ENCODE data around the gene PRKCB. TPM values are rescaled to one million over a fixed set of nuclear protein-coding genes. Genes with fewer than 3 reads are reported as not detected.
"Not testable (repeated sequence)": the region's sequence is repeated elsewhere in the genome, so short reads cannot be mapped to it uniquely, and the experiment has no call there.

The PRKCB gene
- total RNA-seq, 1 donor from 2014 or later: not detected

DNA sequence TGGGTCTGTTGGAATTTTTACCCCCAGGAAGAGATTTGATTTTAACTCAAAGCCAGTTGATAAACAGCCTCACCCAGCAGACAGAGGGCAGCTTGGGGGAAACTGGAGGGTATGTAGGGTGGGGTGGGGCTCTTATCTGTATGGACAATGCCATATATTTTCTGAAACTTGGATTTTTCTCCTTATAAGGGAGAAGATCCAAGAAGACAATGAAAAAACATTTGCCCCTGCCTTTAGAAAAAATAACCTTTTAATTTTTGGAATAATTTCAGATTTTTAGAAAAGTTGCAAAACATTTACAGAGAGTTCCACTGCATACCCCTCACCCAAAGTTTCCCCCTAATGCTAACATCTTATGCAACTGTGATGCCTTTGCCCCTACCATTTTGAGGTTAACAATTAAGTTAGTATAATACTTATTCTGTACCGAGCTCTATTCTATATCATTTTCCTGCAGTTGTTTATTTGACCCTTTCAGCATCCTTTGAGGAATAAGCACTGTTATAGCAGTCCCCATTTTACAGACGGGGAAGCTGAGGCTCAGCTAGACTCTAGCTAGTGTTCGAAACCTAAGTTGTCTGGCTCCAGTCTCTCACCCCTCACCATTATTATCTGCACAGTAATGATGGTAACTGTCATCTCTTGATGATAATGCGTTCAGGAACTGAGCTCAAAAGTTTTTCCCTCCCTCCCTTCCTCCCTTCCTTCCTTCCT is 66.4 kb downstream of the PRKCB start:
- DNase-seq (ENCODE audit: low read depth, low spot score): no peak

- no peak for DNase-seq (ENCODE audit: low read depth, low spot score)
These were observed 67.1 kb downstream of the PRKCB start for GRCh38 chr16:23902748-23903414.

- DNase-seq (ENCODE audit: low read depth, low spot score): peak; percentile 49
These were observed 69.2 kb downstream of the PRKCB start for GRCh38 chr16:23905027-23905426.

GRCh38 chr16:23907457-23907902 is 71.7 kb downstream of the PRKCB start:
- no peak for DNase-seq (ENCODE audit: low read depth, low spot score)

- DNase-seq (ENCODE audit: low read depth, low spot score): no peak
These were observed 72.1 kb downstream of the PRKCB start for GRCh38 chr16:23907903-23908302.

DNA sequence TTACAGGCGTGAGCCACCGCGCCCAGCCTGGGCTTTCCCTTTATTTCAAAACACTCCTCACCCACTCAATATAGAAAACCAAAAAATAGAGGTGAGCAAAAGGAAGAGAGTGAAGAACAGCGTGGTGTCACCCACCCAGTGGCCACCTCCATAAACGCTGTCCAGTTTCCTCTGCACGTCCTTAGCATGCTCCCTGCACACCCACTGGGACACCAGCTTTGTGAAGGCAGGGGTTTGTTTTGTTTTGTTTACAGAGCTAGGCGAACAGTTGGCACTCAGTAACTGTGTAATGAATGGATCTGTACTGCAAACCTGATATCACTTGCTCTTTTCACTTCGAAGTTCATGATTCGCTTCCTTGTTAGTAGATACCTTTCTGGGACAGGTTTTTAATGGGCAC is 73.0 kb downstream of the PRKCB start:
- no peak for DNase-seq (ENCODE audit: low read depth, low spot score)

- DNase-seq (ENCODE audit: low read depth, low spot score): no peak
These were observed 74.1 kb downstream of the PRKCB start for GRCh38 chr16:23909792-23910418.

DNA sequence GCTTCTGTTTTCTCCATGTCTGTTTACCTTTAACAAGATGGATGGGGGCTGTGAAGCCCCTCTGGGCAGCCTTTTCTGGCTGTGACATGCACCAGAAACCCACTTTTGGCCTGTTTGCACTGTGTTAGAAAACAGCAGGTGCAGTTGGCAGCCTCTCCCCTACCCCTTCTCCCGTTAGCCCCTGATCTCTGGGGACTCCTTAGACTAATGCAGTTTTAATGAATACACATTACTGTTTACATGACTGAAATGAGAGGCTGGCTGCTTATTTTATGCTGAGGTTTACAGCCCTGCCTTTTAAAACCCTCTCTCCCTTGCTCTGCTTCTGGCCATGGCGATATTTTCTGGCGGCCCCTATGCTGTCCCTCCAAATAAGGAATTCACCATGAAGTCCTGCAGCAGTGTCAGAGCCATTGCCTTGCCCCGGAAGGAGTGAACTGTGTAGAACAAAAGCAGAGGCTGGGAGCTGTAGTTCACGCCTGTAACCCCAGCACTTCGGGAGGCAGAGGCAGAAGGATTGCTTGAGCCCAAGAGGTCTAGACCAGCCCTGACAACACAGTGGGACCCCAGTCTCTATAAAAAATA is 79.3 kb downstream of the PRKCB start:
- DNase-seq (ENCODE audit: low read depth, low spot score): no peak

DNA sequence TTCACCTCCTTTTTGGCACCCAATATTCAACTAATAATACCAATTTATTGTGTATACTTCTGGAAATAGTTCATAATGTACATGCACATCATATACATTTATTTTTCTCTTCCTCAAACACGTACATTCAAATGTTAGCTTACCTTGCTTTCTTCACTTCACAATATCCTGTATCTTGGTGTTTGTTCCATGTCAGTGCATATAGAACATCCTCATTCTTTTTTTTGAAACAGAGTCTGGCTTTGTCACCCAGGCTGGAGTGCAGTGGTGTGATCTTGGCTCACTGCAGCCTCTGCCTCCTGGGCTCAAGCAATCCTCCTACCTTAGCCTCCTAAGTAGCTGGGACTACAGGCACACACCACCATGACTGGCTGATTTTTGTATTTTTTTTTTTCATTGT is 80.8 kb downstream of the PRKCB start:
- DNase-seq (ENCODE audit: low read depth, low spot score): not testable (repeated sequence)

DNA sequence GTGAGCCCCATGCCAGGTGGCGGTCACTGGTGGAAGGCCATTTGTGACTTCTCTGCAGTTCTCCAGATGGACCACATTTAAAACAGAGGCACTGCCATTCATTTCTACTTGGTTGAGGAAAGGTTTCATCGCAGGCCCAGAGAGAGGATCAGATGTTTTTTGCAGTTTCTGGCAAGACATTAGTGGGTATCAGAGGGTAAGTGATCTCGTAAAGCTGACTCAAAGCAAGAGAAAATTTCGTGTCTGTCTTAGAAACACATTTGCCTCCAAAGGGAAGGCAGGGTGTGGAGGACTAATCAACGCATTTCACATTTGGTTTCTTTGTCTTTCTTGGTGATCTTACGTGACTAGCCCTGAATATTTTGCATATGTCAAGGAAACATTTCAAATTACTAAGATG is 81.8 kb downstream of the PRKCB start:
- no peak for DNase-seq (ENCODE audit: low read depth, low spot score)

DNA sequence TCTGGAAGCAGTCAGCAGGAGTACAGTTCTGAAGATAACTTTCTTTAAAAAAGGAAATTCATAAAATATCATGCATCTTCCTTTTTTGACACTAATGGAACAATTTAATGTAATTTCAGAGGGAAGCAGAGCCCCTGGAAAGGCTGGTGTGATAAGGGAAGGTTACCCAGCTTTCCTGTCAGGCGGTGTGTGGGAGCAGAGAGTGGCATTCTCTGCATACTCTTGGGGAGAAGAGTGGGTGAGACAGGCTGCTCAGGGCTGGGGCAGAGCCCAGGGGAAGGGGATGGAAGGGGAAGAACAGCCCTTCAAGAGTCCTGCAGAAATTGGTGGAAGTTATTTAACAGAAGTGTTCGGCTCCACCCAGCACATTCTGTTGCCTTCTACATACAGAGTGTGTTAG is 84.7 kb downstream of the PRKCB start:
- DNase-seq (ENCODE audit: low read depth, low spot score): no peak

DNA sequence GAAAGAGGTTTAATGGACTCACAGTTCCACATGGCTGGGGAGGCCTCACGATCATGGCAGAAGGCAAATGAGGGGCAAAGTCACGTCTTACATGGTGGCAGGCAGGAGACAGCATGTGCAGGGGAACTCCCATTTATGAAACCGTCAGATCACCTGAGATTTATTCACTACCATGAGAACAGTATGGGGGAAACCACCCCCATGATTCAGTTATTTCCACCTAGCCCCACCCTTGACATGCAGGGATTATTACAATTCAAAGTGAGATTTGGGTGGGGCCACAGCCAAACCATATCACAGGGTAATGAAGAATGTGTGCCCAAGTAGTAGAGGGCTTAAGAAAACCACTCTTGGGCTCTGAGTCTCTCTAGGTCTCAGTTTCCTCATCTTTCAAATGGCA is 85.1 kb downstream of the PRKCB start:
- DNase-seq (ENCODE audit: low read depth, low spot score): no peak

DNA sequence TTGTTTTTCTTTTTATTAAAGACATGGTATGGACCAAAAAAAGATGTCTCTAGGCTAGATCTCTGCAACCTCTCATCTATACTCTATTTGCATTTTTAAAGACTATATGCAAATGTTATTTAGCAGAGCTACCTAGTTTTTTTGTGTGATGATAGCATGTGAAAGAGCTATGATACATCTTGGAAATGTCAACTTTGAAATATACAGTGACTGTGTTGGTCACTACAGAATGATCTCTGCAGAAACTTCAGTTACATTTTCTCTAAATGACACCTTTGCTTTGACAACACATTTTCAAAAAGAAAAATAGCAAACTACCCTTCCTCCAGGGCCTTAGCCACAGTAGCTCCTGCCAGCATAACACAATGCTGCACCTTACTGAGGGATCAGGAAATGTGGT is 86.6 kb downstream of the PRKCB start:
- DNase-seq (ENCODE audit: low read depth, low spot score): no peak

DNA sequence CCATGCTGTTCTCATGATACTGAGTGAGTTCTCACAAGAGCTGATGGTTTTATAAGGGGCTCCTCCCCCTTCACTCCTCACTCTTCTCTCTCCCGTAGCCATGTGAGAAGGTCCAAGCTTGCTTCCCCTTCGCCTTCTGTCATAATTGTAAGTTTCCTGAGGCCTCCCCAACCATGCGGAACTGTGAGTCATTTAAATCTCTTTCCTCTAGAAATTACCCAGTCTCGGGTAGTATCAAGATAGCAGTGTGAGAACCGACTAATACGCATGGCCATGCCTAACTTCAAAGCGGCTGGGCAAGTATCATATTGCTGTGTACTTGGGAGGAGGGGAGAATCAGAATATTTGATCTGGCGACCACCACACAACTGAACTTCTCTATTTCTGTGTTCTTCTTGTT is 88.3 kb downstream of the PRKCB start:
- no peak for DNase-seq (ENCODE audit: low read depth, low spot score)

DNA sequence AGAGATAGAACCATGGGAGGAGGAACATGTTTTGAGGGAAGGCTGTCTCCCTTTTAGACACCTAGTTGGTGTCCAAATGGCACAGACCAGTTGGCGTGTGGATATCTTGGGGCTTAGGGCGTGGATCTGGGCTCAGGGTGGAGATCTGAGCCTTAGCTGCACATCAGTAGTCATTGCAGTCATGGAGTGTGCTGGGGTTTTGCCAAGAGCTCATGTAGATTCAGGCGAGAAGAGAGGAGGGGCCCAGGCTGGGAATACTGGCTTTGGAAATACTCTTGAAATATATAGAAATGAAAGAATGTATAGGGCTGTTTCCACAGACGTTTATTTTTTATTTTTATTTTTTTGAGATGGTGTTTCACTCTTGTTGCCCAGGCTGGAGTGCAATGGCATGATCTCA is 92.0 kb downstream of the PRKCB start:
- DNase-seq (ENCODE audit: low read depth, low spot score): no peak

- DNase-seq (ENCODE audit: low read depth, low spot score): no peak
These were observed 93.5 kb downstream of the PRKCB start for GRCh38 chr16:23929237-23929636.

GRCh38 chr16:23929856-23930255 is 94.1 kb downstream of the PRKCB start:
- DNase-seq (ENCODE audit: low read depth, low spot score): no peak

- no peak for DNase-seq (ENCODE audit: low read depth, low spot score)
These were observed 95.0 kb downstream of the PRKCB start for GRCh38 chr16:23930791-23931190.

- no peak for DNase-seq (ENCODE audit: low read depth, low spot score)
These were observed 95.4 kb downstream of the PRKCB start for GRCh38 chr16:23931199-23931598.

GRCh38 chr16:23933650-23934049 is 97.9 kb downstream of the PRKCB start:
- not testable (repeated sequence) for DNase-seq (ENCODE audit: low read depth, low spot score)

DNA sequence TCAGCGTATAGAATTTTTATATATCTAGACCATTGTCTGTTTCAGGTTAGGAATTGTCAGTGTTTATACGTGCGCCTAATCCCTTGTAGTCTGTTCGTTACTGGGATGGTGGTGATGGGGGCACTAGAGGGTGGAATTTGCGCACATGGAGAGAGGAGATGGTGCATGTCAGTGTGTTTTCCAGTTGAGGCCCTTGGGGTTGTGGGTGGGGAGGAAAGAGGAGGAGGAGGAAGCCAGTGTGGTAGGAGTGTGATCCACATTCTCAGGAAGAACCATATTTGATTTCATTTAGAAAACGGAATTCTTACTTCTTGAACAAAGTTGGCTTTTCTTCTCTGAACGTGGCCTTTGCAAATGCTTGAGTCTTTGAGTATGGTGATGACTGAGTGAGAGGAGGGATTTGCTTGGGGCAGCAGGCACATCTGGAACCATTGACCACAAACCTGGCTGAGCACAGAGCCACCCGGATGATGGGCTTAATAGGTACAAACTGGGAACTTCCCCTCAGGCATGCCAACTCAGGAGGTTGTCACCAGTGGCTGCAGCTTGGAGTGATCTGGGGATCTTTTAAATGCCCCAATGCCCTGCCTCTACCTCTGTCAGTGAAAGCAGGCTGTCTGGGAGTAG is 98.9 kb downstream of the PRKCB start:
- no peak for DNase-seq (ENCODE audit: low read depth, low spot score)

DNA sequence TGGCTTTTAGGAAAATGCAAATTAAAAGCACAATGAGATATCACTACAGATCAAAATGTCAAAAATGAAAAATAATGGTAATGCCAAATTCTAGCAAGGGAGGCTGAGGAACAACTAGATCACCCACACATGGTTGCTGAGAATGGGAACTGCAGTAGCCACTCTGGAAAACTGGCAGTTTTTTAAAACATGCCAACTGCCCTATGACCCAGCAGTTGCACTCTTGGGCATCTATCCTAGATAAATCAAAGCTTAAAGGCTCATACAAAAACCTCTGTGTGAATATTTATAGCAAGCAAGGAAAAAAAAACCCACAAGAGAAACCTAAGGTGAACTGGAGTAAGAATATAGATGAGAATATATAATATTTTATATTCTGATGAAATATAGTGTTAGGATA is 104.3 kb downstream of the PRKCB start:
- no peak for DNase-seq (ENCODE audit: low read depth, low spot score)
